Measurements from ENCODE around the gene CD82.

DNA sequence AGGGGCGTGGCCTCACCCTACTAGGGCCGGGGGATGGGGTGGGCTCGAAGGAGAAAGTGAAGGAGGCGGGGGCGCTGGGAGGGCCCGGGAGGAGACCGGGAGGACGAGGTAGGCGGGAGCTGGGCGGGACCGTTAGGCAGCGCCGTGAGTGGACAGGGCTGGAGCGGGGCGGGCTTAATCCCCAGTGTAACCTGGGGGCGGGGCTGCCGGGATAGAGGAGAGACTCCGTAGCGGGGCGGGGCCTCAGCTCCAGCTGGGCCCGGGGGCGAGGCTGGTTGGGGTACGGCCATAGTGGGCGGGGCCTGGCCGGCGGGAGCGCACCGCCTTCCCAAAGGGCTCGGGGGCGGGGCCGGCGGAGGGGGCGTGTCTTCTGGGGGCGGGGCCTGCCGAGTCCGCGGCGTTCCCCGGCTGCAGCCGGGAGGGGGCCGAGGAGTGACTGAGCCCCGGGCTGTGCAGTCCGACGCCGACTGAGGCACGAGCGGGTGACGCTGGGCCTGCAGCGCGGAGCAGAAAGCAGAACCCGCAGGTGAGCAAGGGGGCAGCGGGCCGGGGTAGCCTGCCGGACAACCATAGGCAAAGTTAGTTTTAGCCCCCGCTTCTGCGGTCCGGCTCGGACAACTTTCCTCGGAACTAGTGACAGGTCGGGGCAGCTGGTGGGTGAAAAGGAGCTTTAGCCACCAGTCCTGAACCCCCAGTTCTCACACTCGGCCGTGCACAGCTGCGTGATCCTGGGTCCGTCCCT, at the start of gene CD82:
- TF ChIP-seq CSDC2 (CRISPR knock-in tag; IDR thresholded peaks at IDR 0.05) (no peak), ZFP30 (CRISPR knock-in tag; IDR thresholded peaks at IDR 0.05) (no peak), RARB (CRISPR knock-in tag; IDR thresholded peaks at IDR 0.05) (no peak), BACH2 (CRISPR knock-in tag; IDR thresholded peaks at IDR 0.05; ENCODE audit: borderline replicate concordance) (no peak), SNAI2 (CRISPR knock-in tag; IDR thresholded peaks at IDR 0.05) (no peak), ZFP3 (CRISPR knock-in tag; IDR thresholded peaks at IDR 0.05) (no peak)
- TF ChIP-seq, protein P1, sequence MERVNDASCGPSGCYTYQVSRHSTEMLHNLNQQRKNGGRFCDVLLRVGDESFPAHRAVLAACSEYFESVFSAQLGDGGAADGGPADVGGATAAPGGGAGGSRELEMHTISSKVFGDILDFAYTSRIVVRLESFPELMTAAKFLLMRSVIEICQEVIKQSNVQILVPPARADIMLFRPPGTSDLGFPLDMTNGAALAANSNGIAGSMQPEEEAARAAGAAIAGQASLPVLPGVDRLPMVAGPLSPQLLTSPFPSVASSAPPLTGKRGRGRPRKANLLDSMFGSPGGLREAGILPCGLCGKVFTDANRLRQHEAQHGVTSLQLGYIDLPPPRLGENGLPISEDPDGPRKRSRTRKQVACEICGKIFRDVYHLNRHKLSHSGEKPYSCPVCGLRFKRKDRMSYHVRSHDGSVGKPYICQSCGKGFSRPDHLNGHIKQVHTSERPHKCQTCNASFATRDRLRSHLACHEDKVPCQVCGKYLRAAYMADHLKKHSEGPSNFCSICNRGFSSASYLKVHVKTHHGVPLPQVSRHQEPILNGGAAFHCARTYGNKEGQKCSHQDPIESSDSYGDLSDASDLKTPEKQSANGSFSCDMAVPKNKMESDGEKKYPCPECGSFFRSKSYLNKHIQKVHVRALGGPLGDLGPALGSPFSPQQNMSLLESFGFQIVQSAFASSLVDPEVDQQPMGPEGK (CRISPR knock-in tag; IDR thresholded peaks at IDR 0.05; ENCODE audit: borderline replicate concordance), result no peak
- TF ChIP-seq, protein P2, sequence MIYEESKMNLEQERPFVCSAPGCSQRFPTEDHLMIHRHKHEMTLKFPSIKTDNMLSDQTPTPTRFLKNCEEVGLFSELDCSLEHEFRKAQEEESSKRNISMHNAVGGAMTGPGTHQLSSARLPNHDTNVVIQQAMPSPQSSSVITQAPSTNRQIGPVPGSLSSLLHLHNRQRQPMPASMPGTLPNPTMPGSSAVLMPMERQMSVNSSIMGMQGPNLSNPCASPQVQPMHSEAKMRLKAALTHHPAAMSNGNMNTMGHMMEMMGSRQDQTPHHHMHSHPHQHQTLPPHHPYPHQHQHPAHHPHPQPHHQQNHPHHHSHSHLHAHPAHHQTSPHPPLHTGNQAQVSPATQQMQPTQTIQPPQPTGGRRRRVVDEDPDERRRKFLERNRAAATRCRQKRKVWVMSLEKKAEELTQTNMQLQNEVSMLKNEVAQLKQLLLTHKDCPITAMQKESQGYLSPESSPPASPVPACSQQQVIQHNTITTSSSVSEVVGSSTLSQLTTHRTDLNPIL (CRISPR knock-in tag; IDR thresholded peaks at IDR 0.05; ENCODE audit: low read depth), result no peak
- TF ChIP-seq, protein P3, sequence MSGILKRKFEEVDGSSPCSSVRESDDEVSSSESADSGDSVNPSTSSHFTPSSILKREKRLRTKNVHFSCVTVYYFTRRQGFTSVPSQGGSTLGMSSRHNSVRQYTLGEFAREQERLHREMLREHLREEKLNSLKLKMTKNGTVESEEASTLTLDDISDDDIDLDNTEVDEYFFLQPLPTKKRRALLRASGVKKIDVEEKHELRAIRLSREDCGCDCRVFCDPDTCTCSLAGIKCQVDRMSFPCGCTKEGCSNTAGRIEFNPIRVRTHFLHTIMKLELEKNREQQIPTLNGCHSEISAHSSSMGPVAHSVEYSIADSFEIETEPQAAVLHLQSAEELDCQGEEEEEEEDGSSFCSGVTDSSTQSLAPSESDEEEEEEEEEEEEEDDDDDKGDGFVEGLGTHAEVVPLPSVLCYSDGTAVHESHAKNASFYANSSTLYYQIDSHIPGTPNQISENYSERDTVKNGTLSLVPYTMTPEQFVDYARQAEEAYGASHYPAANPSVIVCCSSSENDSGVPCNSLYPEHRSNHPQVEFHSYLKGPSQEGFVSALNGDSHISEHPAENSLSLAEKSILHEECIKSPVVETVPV (CRISPR knock-in tag; IDR thresholded peaks at IDR 0.05), result no peak

Data from SK-N-SH treated with all-trans-retinoic acid at 6 μM for 48 hours (cell line).